ENCODE results near the gene LARP4B. TPM values are rescaled to one million over a fixed set of nuclear protein-coding genes. Genes with fewer than 3 reads are reported as not detected.

LARP4B gene
- total RNA-seq, 1 experiment from 2014 or later = 122 TPM

DNA sequence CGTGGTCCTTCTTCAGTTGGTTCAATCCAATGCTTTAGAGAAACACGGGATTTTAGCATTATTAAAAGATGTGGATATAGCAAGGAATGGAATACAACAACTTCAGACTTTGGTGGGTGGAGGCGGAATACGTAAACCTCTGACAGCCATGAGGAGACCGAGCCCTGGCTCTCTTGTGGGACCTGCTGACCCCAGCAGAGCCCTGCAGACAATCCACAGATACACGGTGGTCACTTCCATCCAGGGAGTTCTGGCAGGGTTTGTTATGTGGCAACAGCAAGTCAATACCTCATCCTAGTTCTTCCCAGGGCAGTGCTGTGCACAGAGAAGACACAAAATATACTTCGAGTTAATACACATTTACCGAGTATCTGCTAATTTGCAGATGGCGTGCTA, 123.5 kb downstream of the LARP4B start:
- RAD21 ChIA-PET (ENCODE audit: low non-redundant PET in 1 of 2, low total read pairs in 2 of 2, uncharacterized antibody in 2 of 2, unreplicated experiment in 2 of 2) = no interaction called here
- H3K9me2 ChIP-seq (ENCODE audit: insufficient read depth) = no peaks in the 10 kb centered on the region
- H4K20me1 ChIP-seq (ENCODE audit: insufficient read depth) = no peaks in the 10 kb centered on the region
- no peaks in the 10 kb centered on the region; the same call in 1 of the 2 replicates for H3K79me2 ChIP-seq (ENCODE audit: insufficient read depth, low read length)
- H3K27me3 ChIP-seq (ENCODE audit: insufficient read depth, low read length) = no peaks in the 10 kb centered on the region
- TF ChIP-seq, protein P1, sequence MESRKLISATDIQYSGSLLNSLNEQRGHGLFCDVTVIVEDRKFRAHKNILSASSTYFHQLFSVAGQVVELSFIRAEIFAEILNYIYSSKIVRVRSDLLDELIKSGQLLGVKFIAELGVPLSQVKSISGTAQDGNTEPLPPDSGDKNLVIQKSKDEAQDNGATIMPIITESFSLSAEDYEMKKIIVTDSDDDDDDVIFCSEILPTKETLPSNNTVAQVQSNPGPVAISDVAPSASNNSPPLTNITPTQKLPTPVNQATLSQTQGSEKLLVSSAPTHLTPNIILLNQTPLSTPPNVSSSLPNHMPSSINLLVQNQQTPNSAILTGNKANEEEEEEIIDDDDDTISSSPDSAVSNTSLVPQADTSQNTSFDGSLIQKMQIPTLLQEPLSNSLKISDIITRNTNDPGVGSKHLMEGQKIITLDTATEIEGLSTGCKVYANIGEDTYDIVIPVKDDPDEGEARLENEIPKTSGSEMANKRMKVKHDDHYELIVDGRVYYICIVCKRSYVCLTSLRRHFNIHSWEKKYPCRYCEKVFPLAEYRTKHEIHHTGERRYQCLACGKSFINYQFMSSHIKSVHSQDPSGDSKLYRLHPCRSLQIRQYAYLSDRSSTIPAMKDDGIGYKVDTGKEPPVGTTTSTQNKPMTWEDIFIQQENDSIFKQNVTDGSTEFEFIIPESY (IDR thresholded peaks at IDR 0.05; ENCODE audit: extremely low read depth, insufficient replicate concordance, low read length) = no peak
- TF ChIP-seq YY1 (IDR thresholded peaks at IDR 0.05; ENCODE audit: extremely low read depth, insufficient replicate concordance, low read depth, low read length) (no peak), ELF1 (IDR thresholded peaks at IDR 0.05; ENCODE audit: borderline replicate concordance, low read depth) (no peak), EGR1 (IDR thresholded peaks at IDR 0.05; ENCODE audit: low read depth) (no peak), RAD21 (IDR thresholded peaks at IDR 0.05; ENCODE audit: low read depth) (no peak)
- TF ChIP-seq, protein P2, sequence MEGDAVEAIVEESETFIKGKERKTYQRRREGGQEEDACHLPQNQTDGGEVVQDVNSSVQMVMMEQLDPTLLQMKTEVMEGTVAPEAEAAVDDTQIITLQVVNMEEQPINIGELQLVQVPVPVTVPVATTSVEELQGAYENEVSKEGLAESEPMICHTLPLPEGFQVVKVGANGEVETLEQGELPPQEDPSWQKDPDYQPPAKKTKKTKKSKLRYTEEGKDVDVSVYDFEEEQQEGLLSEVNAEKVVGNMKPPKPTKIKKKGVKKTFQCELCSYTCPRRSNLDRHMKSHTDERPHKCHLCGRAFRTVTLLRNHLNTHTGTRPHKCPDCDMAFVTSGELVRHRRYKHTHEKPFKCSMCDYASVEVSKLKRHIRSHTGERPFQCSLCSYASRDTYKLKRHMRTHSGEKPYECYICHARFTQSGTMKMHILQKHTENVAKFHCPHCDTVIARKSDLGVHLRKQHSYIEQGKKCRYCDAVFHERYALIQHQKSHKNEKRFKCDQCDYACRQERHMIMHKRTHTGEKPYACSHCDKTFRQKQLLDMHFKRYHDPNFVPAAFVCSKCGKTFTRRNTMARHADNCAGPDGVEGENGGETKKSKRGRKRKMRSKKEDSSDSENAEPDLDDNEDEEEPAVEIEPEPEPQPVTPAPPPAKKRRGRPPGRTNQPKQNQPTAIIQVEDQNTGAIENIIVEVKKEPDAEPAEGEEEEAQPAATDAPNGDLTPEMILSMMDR (IDR thresholded peaks at IDR 0.05 in 2 of 3, conservative IDR thresholded peaks at IDR 0.05 in 1 of 3; ENCODE audit: borderline replicate concordance in 1 of 3, insufficient read depth in 1 of 3, low read depth in 2 of 3, low read length in 2 of 3) = no peak
- CTCF ChIA-PET = no interaction called here
- DNase-seq (ENCODE audit: low read depth, low spot score) (no peak), ATAC-seq (no peak)
- H3K4me2 ChIP-seq (ENCODE audit: low read length) = no peak overlapping the region
- H3K9ac ChIP-seq (ENCODE audit: low read length) = no peak overlapping the region
- no TSS peak for BruUV-seq (replicated peaks)
- H3K27ac ChIP-seq (ENCODE audit: low read depth, low read length) = no peak overlapping the region
- peaks cover 26 to 31% of the 10 kb centered on the region in 2 experiments; a peak in 3 of 4 replicates for H3K36me3 ChIP-seq (ENCODE audit: control insufficient read depth in 1 of 2, insufficient read depth in 2 of 2, low read length in 2 of 2)
- intact Hi-C loops (cut with micrococcal nuclease) = no loop called here
- no peaks in the 10 kb centered on the region for H3K9me3 ChIP-seq (ENCODE audit: control insufficient read depth in 1 of 2, insufficient read depth in 1 of 2, low read depth in 1 of 2, low read length in 2 of 2)
- H2AFZ ChIP-seq (ENCODE audit: low read depth, low read length, poor library complexity, severe bottlenecking) = no peak overlapping the region
- H3K4me3 ChIP-seq (replicated peaks in 1 of 2; ENCODE audit: low read depth in 1 of 2, low read length in 2 of 2) = no peak overlapping the region
- H3K4me1 ChIP-seq (ENCODE audit: control insufficient read depth in 1 of 2, insufficient read depth in 2 of 2, low read length in 2 of 2) = no peaks in the 10 kb centered on the region
- POLR2A ChIA-PET = no interaction called here

Measured in HCT116 (cell line).